AG09319 (cell line): ENCODE data around the gene PCCA.
A peak's percentile ranks its signal among the peaks of the same experiment; 100 is the strongest.

Experiments
- DNase-seq: peaks from one replicate; pipeline ENCODE4 v3.0.0-alpha.2; 2010; ENCODE audit warnings: low read depth; ENCODE audit errors: extremely low read depth
- TF ChIP-seq, protein P1 (sequence below): IDR thresholded peaks from 2 replicates; pipeline ENCODE4 v1.5.1; 2011; ENCODE audit warnings: low read depth, mild to moderate bottlenecking, inconsistent platforms, low read length, moderate library complexity

PCCA gene

DNA sequence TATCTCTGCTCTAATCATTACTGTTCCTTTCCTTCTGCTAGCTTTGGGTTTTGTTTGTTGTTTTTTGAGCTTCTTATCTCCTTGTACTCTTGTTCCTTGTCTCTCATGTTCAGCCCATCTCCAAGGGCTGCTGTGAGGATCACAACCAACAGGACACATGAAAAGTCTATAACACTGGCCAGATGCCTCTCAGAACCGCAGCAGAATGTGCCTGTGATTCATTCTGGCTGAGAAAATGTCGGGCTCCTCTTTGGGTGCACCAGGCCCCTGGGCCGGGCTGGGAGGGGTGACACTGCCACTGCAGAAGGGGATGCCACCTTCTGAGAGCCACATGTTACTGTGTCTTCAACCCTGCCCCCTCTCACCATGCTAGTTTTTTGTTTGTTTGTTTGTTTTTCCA lies 451.7 kb downstream of the PCCA start:
- DNase-seq, result no peak
- TF ChIP-seq, protein P1, sequence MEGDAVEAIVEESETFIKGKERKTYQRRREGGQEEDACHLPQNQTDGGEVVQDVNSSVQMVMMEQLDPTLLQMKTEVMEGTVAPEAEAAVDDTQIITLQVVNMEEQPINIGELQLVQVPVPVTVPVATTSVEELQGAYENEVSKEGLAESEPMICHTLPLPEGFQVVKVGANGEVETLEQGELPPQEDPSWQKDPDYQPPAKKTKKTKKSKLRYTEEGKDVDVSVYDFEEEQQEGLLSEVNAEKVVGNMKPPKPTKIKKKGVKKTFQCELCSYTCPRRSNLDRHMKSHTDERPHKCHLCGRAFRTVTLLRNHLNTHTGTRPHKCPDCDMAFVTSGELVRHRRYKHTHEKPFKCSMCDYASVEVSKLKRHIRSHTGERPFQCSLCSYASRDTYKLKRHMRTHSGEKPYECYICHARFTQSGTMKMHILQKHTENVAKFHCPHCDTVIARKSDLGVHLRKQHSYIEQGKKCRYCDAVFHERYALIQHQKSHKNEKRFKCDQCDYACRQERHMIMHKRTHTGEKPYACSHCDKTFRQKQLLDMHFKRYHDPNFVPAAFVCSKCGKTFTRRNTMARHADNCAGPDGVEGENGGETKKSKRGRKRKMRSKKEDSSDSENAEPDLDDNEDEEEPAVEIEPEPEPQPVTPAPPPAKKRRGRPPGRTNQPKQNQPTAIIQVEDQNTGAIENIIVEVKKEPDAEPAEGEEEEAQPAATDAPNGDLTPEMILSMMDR, result no peak

- TF ChIP-seq, protein P1, result no peak
- DNase-seq, result no peak
Observed at GRCh38 chr13:100541897-100542825, 453.3 kb downstream of the PCCA start.

- DNase-seq, result peak; percentile 14
- TF ChIP-seq, protein P1, result peak; percentile 59
Observed at GRCh38 chr13:100542826-100543156, 453.9 kb downstream of the PCCA start.

- DNase-seq, result no peak
- TF ChIP-seq, protein P1, result no peak
Observed at GRCh38 chr13:100543872-100544602, 455.1 kb downstream of the PCCA start.

DNA sequence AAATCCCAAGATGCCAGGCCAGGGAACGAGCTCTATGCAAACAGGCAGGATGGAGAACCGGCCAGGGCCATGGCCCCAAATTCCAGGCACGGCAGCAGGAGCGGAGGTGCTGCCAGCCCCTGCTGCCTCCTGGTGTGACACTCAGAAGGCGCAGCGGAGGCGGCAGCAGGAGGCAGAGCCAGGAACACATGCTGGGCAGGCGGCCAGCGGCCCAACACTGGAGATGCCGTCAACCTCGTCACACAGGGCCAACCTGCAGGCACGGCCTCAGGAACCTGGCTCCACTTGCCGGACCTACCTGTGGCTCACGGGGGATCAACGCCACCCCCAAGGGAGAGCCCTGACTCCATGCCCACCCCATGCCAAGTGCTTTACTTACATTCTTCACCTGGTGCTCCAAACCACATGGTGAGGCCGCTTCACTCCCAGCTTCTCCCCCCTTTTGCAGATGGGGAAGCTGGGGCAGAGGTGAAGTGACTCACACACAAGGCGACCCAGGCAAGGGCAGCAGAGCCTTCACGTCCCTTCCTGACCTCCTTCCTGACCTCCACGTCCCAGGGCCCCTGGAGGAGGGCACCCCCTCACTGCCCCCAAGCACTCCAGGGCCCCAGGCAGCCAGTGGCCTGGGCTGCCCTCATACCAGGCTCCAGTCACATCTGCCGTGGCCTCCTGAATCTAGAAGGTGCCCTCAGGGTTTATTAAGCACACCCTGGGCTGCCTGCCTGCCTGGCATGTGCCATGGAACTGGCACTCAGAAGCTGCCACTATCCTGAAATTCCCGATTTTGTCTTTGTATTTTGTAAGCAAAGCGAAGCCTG lies 456.2 kb downstream of the PCCA start:
- DNase-seq, result no peak

DNA sequence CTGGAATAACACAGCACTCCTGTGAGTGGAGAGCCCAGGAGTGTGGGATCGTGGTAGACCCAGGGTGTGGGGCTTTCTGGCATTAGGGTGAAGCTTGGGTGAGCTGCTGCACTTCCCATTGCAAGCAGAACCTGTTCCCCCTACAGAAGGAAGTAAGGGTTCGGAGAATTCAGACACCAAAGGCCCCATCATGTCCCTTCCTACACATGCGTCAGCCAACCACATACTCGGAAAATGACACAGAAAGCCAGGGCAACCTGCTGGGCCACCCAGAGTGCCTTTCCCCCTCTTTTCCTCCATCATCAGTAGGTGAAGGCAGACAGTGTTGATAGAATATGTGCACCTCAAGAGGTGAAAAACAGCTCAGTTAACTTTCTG lies 456.8 kb downstream of the PCCA start:
- no peak for DNase-seq
- TF ChIP-seq, protein P1, result no peak

More for the DNA sequence above, 456.2 kb downstream of the PCCA start:
- TF ChIP-seq, protein P1, result no peak
